Activated CD4-positive, alpha-beta T cell treated with anti-CD3 and anti-CD28 coated beads for 48 hours (primary cell): ENCODE measurements around the gene CCR3.

ENCODE experiments used
- DNase-seq: peaks from one replicate; pipeline ENCODE4 v3.0.0-alpha.2; 2020

The CCR3 gene

GRCh38 chr3:46221938-46222337, 20.3 kb upstream of the CCR3 start:
- DNase-seq, result no peak

DNA sequence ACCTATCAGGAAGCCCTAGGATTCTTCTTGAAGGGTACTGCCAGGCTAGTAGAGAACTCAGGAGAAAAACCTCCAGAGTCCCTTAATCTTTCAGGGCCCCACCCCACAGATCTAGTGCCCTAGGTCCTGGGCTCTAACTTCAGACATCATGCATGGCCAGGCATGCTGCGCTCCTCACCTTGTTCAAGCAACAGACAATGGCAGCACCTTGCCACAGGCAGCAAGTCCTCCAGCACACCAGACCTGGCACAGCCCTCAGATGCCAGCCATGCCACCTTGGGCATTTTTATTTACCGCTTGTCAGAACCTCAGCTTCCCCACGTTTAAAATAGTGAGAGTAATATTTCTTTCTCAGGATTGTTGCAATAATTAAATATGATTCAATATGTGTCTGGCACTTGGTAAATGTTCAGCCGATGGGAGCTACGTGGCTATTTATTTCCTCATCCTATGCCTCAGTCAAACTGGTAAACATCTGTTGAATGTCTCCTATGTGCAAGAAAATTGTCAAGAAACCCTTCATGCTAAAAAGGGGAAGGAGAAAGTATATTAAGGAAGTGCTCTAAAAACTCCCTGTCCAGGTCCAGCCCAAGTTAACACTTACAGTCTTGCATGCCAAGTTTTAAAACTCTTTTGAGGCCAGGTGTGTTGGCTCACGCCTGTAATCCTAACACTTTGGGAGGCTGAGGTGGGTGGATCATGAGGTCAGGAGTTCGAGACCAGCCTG, 19.7 kb upstream of the CCR3 start:
- DNase-seq, result no peak

DNA sequence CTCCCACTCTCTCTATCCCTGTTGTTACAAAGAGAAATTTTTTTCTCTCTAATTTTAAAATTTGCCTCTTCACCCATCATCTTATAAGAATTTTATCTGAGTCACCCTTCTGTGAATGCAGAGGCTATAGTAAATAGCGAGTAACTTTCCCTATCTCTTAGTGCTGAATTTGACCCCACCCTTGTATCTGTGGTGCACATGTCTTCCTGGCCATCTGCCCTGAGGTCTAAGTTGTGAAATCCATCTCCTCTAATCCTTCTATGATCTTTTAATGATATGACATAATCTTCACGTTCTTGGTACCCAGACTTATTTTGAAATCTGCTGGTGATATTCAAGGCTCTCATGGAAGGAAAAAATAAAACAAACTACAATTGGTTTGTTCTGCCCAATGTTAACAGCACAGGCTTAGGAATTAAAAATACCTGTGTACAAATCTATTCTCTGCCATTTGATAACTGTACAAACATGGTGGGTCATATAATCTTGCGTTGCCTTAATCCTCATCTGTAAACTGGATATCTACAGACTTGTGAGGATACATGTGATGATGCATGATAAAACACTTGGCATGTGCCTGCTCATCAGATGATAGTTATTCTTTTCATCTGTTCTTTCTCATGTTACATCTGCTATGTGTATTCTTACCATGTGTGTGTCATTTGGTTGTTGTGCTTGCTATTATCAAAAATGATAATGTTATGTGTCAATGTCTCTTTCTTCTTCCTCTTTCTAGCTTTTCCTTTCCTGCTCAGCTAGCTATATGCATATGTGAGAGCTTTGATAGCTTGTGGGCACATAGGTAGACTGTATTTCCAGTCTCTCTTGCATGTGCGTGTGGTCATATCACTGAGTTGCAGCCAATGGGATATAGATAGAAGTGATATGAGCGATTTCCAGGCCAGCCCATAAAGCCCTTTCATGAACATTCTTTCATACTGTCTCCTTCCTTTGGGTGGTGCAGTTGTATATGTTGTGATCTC, 13.7 kb upstream of the CCR3 start:
- no peak for DNase-seq

GRCh38 chr3:46231323-46231722, 10.9 kb upstream of the CCR3 start:
- no peak for DNase-seq

GRCh38 chr3:46233194-46233593, 9.1 kb upstream of the CCR3 start:
- no peak for DNase-seq

GRCh38 chr3:46235425-46235824, 6.8 kb upstream of the CCR3 start:
- DNase-seq, result no peak

DNA sequence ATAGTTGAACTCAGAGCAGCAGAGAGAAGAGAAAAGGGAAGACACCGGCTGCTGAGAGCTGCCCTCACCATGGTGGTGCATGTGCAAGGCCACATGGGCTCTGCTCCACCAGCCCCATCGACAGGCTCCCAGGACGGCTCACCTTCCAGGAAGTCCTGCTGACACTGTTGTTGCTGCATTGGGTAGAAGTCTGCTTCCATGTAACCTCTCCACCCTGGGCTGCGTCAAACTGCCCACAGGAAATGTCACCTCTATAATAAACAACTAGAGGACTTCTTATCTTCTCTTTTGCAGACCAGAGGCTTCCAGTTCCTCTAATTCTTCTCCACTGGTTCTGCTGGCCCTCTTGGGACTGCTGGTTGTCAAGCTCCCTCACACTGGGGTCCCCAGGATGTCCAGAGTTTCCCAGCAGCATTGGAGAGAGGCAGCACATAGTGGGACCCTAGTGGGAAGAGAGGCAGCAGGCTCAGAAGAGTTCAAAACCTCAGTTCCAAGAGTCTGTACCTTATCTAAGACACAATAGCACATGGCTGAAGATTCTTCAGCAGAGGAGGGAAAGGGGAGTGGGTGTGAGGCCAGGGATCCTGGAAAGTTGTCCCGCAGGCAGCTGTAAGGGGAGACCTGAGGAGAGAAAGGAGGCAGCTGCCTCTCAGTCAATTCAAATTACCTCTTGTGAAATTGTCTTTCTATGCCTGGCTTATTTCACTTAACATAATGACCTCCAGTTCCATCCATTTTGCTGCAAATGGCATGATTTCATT, 5.8 kb upstream of the CCR3 start:
- DNase-seq, result no peak

DNA sequence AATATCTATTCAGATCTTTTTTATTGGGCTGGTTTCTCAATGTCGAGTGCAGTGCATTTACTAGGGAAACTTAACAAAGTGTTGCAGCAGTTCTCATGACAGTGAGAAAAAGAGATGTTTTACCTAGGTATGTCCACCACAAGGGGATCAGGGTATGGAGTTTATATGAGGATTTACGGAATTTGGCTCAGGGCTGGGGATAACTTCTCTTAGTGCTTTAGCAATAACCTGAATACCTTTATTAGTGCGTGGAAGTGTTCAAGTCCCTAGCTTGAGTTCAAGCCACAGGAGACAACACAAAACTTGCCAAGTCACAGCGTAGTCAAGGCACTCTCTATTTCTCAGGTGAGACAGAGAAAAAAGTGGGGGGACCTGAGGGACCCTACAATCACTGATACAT, 3.9 kb upstream of the CCR3 start:
- DNase-seq, result no peak

- DNase-seq, result no peak
Measured at GRCh38 chr3:46239301-46239938, 2.8 kb upstream of the CCR3 start.

- no peak for DNase-seq
Measured at GRCh38 chr3:46239952-46240351, 2.3 kb upstream of the CCR3 start.

DNA sequence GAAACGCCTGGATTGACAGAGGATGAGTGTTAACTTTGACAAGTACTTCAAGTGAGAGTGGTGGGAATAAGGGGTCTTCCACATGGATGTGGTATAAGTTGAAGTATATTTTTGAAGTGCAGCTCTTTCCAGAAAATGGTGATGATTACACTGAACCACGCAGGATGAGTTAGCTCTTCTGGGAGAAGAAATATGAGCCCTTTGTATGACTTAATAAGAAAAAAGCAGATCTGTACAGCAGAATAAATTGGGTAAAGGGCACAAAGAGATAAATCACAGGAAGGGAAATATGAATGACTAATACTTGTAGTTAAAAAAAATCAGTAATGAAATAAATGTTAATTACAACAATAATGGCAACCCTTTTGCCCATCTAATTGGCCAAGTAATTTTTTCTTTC, 1.3 kb downstream of the CCR3 start:
- DNase-seq, result no peak

DNA sequence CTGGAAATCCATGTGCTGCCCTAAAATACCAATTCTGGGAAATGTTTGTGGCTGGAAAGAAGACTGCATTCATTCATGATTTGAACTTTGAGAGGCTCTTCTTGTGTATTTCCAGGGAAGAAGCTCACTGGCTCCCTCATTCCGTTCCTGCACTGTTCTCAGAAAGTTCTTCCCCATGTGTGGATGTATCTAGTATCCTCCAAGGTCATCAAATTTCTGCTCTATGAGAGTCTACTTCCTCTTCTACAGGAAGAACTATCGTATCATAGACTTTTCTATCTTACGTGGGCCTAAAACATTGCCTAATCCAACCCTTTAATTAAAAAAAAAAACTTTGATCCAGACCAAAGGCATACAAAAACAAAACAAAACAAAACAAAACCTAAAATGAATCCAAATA, 2.9 kb downstream of the CCR3 start:
- DNase-seq, result no peak

- no peak for DNase-seq
Measured at GRCh38 chr3:46252980-46253379, 10.7 kb downstream of the CCR3 start.

GRCh38 chr3:46258525-46258924, 16.3 kb downstream of the CCR3 start:
- DNase-seq, result no peak

DNA sequence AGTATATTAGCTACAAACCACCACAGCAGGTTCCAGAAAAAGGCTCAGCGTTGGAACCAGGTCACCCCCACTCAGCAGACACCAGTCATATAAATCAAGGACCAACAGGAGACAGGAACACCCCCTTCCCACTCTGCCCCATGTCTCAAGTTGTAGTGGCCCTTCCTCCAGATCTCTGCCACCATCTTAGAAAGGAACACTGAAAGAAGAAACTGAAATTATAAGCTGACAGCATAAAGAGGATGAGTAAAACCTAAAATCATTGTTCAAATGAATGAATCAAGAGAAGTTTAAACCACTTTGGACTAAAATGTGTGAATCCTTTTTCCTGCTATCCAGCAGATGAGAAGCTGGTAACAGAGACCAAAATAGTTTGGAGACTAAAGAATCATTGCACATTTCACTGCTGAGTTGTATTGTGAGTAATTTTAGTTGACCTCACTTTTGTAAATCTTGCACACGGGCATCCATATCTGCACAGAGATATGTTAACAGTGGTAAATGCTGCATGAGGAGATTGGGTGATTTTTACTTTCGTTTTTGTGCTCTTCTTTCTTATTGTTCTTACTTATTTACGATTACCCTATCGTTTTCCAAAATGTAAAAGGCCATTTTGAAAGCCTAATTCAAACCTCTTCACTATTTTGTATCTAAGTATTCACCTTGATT, 19.8 kb downstream of the CCR3 start:
- no peak for DNase-seq

DNA sequence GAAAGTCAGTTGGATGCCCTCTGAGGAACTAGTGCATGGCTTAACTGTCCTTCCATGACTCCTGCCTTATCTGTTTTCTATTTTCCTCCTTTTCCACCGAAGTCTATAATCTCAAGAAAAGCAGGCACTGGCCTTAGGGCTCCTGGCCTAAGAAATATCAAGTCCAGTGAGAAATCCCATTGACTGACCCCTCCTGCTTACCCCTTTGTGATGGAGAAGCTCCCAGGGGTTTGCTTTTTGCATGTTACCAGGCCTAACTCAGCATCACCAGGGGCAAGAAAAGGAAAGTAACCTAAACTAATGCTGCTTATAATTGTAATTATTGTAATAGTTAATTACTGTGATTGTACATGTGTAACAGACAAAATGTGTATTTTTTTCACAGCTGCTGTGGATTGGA, 21.7 kb downstream of the CCR3 start:
- DNase-seq, result no peak

DNA sequence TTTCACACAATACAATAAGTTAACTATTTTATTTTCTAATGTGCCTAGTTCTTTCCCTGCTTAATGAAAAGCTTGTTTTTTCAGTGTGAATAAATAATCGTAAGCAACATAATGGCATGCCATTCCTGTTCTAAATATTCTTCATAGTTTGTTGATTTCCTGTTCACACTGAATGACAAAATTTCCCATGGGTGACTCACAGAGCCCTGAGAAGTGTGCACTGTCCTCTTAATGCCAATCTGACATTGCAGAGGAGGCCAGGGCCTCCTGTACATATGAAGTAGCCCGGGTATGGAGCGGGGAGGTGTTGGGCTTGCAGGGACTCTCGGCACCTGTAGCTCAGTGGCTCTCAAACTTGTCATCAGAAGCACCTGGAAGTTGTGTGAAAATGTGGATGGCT, 24.3 kb downstream of the CCR3 start:
- no peak for DNase-seq

DNA sequence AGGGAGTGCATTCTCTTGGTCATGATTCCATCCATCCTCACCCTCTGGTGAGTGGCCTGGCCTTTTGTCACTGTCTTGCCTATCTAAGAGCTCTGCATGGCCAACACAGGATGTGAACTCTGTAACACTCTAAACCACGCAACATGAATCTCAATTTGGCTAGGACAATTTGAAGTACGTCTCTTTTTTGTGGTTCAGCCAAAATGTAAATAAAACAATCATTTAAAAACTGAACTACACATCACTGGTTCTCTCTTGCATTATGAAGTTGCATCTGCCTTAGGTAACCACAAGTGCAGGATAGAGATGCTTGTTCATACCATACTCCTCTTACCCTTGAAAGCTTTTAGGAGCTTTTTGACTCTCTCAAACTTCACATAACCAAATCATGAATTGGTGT, 27.3 kb downstream of the CCR3 start:
- DNase-seq, result no peak

DNA sequence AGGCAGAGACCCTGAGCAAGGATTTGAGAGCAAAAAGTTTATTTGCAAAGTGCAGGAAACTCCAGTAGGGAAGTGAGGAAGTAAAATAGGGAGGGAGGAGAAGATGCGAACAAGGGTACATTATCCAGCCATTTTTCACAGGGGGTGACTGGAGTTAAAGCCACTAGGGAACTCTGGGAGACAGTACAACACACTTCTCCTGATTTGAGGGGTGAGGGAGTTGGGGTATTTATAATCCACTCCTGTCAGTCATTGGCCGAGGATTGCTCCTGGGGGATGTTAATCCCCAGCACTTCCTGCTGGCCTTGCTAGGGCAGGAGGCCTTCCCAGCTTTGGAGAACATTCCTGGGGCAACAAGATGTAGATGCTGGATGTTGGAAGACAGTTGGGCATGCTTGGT, 28.2 kb downstream of the CCR3 start:
- DNase-seq, result no peak

DNA sequence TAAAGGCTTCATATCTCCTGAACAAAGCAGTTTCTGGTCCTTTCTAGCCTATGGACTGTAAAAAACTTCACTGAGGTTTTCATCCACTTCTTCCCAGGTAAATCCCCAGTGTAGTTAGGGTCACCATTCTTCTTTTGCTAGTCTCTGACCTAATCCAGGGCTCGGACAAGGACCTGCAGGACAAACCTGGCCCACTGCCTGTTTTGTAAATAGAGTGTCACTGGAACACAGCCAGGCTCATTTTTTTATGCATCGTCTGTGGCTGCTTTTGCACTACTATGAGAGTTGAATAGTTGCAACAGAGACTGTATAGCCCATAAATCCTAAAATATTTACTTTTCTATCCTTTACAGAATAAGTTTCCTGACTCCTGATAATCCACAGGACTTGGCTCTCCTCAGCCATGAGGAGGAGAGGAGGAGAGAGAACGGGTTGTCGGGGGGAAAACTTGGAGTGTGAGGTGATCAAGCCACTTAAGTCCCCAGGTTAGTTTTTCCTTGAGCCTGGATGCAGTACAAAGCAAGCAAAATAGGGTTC, 29.0 kb downstream of the CCR3 start:
- no peak for DNase-seq

DNA sequence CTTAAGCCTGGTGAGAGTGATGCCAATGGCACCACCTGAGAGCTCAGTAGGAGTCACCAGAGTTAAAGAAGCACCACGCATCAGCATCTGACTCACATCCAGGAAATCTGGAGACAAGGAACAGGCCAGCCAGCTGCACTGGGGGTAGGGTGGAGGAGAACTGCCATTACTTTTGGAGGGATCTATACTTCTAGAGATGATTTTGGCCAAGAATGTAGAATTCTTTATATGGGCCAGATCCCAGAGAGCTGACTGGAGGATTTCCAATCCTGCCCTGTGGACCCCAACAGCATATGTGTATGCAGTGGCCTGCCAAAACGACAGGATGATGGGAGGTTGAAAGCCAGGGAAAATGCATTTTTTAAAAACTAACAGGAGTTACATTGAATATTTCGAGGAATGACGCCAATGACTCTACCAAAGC, 29.8 kb downstream of the CCR3 start:
- no peak for DNase-seq

DNA sequence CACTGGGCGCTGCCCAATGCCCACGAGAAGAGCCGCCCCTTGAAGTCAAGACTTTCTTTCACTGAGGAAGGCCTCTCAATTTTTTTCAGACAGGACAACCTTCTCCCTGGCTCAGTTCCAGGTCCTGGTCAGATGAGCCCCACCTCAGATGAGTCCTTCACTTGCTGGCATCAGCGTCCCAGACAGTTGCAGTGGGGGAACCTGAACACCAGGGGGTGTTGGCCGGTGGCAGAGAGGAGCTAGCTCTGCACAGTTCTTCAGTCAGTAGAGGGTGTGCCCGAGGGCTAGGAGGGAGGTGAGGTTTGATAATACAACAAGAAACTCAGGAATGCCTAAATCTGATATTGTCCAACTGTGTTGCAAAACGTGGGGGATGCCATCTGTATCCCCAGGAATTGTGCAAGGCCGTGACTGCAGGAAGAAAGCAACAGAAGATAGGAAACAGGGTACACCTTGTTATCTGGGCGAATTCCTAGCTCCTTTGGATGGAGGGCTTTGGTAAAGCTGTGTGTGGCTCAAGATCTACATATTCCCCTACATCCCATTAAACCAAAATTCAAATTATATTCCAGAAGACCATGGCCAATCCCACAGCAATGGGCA, 34.3 kb downstream of the CCR3 start:
- DNase-seq, result peak; percentile 85
